GM19395 (cell line): ENCODE measurements around the gene RGS7.

Experiments used
- ATAC-seq: cut with Tn5 transposase; IDR thresholded peaks from one replicate; pipeline ENCODE4 v1.9.1; 2021; ENCODE audit warnings: mild to moderate bottlenecking, moderate library complexity; ENCODE audit not compliant: unreplicated experiment

RGS7 gene

GRCh38 chr1:240869071-240869470, 487.9 kb downstream of the RGS7 start:
- ATAC-seq, result no peak

DNA sequence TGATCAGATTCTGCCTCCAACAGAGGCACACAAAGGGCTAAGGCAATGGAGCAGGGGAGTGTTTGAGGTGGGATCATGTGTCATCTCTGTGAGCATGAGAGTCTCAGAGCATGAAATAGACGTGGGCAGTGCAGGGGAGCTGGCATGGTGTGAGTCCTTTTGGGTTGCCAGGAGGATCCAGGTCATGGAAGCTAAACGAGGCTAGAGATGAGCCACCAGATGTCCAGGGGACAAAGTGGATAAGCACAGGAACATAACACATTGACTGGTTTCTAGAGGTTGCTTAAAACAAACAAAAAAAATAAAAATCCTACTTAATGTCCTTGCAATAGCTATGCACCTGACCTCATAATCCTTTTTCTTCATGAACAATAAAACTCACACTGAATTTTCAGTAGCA, 490.3 kb downstream of the RGS7 start:
- ATAC-seq, result no peak

DNA sequence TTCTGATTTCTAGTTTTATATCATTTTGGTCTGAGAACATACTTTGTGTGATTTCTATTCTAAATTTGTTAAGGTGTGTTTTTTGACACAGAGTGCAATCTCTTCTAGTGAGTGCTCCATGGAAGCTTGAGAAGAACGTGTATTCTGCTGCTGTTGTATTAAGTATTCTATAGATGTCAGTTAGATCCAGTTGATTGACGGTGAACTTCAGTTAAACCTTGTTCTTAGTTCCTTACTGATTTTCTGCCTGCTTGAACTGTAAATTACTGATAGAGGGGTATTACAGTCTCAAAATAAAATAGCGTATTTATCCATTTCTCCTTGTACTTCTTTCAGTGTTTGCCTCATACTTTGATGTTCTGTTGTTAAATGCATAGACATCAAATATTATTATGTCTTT, 497.0 kb downstream of the RGS7 start:
- ATAC-seq, result no peak

- no peak for ATAC-seq
Measured at GRCh38 chr1:240854367-240854766, 502.6 kb downstream of the RGS7 start.

GRCh38 chr1:240847325-240847724, 509.7 kb downstream of the RGS7 start:
- ATAC-seq, result no peak

DNA sequence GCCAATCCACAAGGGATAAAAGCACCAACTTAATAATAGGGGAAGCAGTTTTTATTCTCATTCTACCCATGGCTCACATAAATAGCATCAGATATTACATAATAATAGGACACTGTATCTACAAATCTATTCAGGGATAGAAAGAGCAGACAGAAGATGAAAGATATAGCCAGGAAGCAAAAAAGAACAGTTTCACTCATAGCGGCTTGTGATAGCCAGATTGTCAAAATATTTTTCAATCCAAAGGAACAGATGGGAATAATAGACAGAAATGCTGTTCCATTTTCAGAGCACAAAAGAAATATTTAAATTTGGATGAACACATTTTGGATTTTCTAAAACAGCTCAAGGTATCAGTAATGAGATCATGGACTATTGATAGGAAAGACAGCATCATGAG, 512.5 kb downstream of the RGS7 start:
- ATAC-seq, result no peak

DNA sequence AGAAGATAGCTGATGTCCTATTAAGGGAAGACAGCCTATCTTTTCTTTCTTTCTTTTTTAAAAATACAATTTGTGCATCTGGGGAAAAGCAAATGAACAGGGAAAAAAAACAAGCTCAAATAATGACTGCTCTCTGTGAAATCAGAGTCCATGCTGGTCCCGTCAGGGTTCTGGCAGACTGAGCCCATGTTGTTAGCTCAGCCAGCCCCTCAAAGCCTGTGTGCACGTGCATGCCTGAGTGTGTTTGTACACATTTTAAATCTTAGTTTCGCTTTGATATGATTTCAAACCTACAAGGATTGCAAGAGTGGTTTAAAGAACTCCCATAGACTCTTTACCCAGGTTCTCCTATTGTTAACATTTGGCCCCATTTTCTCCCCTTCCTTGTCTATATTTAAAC, 513.2 kb downstream of the RGS7 start:
- no peak for ATAC-seq

- no peak for ATAC-seq
Measured at GRCh38 chr1:240836271-240836670, 520.7 kb downstream of the RGS7 start.

GRCh38 chr1:240835291-240835690, 521.7 kb downstream of the RGS7 start:
- no peak for ATAC-seq

DNA sequence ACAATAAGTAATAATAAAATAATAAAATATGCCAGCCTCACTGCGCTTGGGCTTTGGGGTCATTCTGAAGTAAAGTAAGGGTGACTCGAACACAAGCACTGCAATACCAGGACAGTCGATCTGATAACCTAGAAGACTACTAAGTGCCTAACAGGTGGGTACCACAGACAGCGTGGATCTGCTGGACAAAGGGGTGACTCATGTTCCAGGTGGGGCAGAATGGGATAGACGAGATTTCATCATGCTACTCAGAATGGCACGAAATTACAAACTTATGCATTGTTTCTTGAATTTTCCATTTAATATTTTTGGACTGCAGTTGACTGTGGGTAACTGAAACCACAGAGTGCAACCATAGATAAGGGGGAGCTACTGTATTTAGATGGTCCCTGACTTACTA, 523.9 kb downstream of the RGS7 start:
- ATAC-seq, result no peak

GRCh38 chr1:240831922-240832321, 525.1 kb downstream of the RGS7 start:
- ATAC-seq, result no peak

- no peak for ATAC-seq
Measured at GRCh38 chr1:240831191-240831631, 525.8 kb downstream of the RGS7 start.

DNA sequence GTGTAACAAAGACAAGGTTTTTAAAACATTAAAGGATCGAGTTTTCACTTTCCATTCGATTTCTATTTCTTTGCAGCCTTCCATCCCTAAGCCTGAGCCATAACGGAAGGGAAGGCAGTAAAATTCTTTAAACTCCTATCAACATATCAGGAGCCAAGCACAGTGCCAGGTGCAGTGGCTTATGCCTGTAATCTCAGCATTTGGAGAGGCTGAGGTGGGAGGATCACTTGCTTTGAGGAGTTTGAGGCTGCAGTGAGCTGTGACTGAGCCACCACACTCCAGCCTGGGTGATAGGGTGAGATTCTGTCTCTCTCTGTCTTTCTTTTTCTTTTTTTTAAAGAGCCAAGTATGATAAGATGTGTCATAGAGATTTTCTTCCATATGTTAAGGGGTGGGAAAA, 527.5 kb downstream of the RGS7 start:
- no peak for ATAC-seq

GRCh38 chr1:240827786-240828185, 529.2 kb downstream of the RGS7 start:
- ATAC-seq, result no peak

DNA sequence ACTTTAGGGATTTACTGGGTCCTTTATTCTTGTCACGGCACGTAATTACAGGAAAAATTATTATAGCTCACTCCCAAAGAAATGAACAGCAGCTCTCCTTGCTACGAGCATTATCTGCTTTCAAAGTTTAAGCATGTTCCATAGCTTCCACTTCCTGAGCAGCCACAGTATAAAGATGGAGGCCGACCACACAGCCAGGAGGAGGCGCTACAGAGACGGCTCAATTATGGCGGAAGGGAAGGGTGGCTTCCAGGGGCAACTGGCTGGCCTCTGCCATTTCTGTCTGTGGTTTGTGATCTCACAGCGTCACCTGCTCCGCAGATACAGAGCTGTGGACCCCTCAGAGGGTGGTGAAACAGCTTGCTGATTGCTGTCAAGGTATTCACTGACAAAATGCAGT, 532.8 kb downstream of the RGS7 start:
- no peak for ATAC-seq

DNA sequence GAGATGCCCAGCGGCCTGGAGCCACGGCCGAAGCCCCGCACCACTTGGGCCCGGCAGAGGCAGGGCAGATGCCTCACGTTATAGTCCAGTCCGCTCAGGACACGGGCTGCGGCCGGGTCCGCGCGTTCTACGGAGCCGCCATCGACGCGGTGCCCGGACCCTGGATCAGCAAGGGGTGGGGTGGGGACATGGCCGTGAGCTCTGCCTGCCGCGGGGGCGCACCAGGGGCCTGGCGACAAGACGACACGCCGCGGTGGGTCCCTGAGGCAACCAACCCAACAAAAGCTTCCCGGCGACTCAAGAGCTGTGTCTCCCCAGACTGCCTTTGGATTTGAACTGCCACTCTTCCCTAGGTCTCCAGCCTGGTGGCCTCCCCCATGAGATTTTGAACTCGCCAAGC, 533.6 kb downstream of the RGS7 start:
- no peak for ATAC-seq

DNA sequence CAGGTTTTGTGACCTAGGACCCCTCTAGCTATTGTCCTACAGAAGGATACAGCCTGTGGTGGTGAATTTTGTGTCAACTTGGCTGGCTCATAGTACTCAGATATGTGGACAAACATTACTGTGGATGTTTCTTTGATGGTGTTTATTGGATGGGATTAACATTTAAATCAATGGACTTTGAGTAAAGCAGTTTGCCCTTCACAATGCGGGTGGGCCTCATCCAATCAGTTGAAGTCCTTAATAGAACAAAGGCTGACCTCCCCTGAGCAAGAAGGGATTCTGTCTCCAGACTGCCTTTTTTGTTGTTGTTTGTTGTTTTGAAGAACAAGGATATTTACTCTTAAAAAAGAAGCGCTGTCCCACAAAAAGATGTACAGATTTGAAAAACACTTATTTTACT, 535.1 kb downstream of the RGS7 start:
- no peak for ATAC-seq

GRCh38 chr1:240820816-240821215, 536.2 kb downstream of the RGS7 start:
- no peak for ATAC-seq

GRCh38 chr1:240816472-240816871, 540.5 kb downstream of the RGS7 start:
- no peak for ATAC-seq

- ATAC-seq, result no peak
Measured at GRCh38 chr1:240813720-240814119, 543.3 kb downstream of the RGS7 start.

- no peak for ATAC-seq
Measured at GRCh38 chr1:240811256-240811655, 545.7 kb downstream of the RGS7 start.

GRCh38 chr1:240808381-240808780, 548.6 kb downstream of the RGS7 start:
- ATAC-seq, result no peak

DNA sequence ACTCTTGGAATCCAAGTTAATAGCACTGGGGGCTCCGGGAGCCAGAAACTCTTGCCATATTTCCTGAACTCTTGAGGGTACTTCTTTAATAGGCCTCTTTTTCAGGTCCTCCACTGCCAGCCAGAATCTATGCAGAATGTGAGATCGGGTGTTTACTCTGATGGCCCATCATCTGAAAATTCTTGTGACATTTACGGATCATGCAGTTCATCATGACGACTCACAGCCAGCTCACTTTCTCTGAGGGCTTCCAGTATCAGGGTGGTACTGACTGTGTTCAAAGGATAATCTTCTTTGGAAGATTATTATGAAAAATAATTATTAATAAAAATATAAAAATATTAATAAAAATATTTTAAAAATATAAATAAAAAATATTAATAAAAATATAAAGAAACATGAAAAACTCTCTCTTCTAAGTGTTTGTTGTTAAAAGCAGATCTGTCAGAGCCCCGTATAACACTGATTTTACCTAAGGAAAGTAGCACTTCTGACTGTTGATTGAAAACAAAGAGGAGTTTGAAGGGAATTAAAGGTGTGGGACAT, 550.7 kb downstream of the RGS7 start:
- no peak for ATAC-seq

DNA sequence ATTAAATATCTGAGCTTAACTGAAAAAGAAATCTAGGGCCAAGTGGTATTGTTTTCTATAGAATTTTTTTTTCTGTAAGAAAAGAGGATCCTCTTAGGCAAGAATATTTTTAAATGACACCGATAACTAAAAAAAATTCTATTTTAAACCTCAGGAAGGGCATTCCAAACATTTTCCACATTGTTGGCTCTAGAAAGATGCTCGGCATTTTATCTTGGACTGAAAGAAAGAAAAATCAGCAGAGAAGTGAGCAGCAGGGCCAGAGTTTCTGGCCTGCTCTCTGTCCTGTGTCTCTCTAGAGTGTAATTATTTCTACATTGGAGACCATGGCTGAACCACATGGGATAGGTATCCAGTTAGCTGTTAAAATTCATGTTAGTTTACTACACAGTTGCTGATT, 552.5 kb downstream of the RGS7 start:
- ATAC-seq, result no peak
